ENCODE results near the gene LAMA5. TPM values are rescaled to one million over a fixed set of nuclear protein-coding genes. Genes with fewer than 3 reads are reported as not detected.

Gene LAMA5
- polyA plus RNA-seq, 3 donors: 0.05 TPM; not detected in 2

DNA sequence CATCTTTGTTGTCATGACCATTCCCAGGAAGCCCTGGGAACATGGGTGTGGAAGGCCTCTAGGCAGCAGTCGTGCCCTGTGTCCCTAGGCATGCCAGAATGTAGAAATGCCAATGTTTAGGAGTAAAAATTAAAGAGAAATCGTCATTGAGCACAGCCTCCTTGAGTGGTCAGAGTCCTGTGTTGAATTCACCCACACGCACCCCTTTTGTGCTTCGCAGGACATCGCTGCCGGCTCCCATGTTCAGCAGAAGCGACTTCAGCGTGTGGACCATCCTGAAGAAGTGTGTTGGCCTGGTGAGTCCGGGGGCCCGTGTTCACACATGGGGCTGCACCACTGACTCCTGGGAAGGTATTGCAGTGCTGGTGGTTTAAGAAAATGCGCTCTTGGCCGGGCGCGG is 103.7 kb downstream of the LAMA5 start:
- TF ChIP-seq, protein P1, sequence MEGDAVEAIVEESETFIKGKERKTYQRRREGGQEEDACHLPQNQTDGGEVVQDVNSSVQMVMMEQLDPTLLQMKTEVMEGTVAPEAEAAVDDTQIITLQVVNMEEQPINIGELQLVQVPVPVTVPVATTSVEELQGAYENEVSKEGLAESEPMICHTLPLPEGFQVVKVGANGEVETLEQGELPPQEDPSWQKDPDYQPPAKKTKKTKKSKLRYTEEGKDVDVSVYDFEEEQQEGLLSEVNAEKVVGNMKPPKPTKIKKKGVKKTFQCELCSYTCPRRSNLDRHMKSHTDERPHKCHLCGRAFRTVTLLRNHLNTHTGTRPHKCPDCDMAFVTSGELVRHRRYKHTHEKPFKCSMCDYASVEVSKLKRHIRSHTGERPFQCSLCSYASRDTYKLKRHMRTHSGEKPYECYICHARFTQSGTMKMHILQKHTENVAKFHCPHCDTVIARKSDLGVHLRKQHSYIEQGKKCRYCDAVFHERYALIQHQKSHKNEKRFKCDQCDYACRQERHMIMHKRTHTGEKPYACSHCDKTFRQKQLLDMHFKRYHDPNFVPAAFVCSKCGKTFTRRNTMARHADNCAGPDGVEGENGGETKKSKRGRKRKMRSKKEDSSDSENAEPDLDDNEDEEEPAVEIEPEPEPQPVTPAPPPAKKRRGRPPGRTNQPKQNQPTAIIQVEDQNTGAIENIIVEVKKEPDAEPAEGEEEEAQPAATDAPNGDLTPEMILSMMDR (IDR thresholded peaks at IDR 0.05): no peak
- Histone ChIP-seq H3K27ac (ENCODE audit: low read depth in 1 of 2, low read length in 2 of 2) (no peak overlapping the region), H3K36me3 (replicated peaks in 1 of 2; ENCODE audit: control insufficient read depth in 1 of 2, insufficient read depth in 2 of 2, low read length in 2 of 2) (peaks cover 85 to 95% of the 10 kb centered on the region in 2 donors), H3K4me1 (ENCODE audit: control insufficient read depth in 1 of 2, insufficient read depth in 2 of 2, low read length in 2 of 2) (no peaks in the 10 kb centered on the region), H3K27me3 (ENCODE audit: control insufficient read depth in 2 of 2, insufficient read depth in 2 of 2, low read length in 2 of 2) (no peaks in the 10 kb centered on the region), H3K79me2 (ENCODE audit: insufficient read depth, low read length) (no peaks in the 10 kb centered on the region), H3K9me3 (replicated peaks in 1 of 2; ENCODE audit: control insufficient read depth in 1 of 2, insufficient read depth in 1 of 2, low read length in 2 of 2) (peaks cover 0 to 2% of the 10 kb centered on the region in 2 donors), H3K4me3 (replicated peaks in 1 of 3; ENCODE audit: low read depth in 2 of 3, low read length in 3 of 3) (no peak overlapping the region), H3K9ac (ENCODE audit: insufficient read depth, low read length, poor library complexity, severe bottlenecking) (no peak overlapping the region), H3K4me2 (replicated peaks; ENCODE audit: extremely low read depth, low read length, poor library complexity, severe bottlenecking) (no peak overlapping the region), H4K20me1 (ENCODE audit: insufficient read depth, low read length) (peaks cover 34% of the 10 kb centered on the region), H2AFZ (ENCODE audit: insufficient read depth, low read depth, low read length, poor library complexity, severe bottlenecking) (no peak overlapping the region)
- intact Hi-C loops (cut with micrococcal nuclease): no loop called here
- Mint-ChIP-seq H3K27ac (peak overlapping the region in 1 of 7 donors; percentile 6), H3K9me3 (peaks cover 0 to 7% (median 5%) of the 10 kb centered on the region in 7 donors), H3K4me3 (no peak overlapping the region), H3K36me3 (peaks cover 77 to 96% of the 10 kb centered on the region in 2 donors), H3K27me3 (ENCODE audit: low read depth in 3 of 3) (peaks cover 0 to 1% (median 0%) of the 10 kb centered on the region in 3 donors), H3K4me1 (no peaks in the 10 kb centered on the region)
- WGBS (ENCODE audit: insufficient coverage): 99% methylated on average over 8 of the region's 14 CpGs
- no peak for DNase-seq

DNA sequence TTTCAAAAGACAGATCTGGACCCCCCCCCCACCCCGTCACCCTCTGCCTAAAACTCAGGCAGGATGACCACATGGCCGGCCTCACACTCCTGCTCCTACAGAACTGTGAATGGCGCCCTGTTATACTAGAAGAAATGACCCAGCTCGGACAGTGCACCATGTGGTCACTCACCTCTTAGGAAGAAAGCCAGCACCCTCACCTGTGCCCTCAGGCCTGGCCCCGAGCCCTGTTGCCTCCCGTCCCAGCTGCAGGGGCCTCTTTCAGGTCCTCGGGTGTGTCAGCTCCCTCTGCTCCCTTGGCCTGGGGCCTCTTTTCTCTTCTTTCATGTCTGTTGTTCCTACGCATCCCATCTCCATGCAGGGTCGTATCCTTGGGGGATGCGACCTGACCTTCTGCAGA is 105.0 kb downstream of the LAMA5 start:
- H3K79me2 ChIP-seq (ENCODE audit: insufficient read depth, low read length): peaks cover under 1% of the 10 kb centered on the region
- peaks cover 82 to 98% of the 10 kb centered on the region in 2 donors for H3K36me3 Mint-ChIP-seq
- peaks cover 0 to 2% of the 10 kb centered on the region in 2 donors for H3K9me3 ChIP-seq (replicated peaks in 1 of 2; ENCODE audit: control insufficient read depth in 1 of 2, insufficient read depth in 1 of 2, low read length in 2 of 2)
- H2AFZ ChIP-seq (ENCODE audit: insufficient read depth, low read depth, low read length, poor library complexity, severe bottlenecking): no peak overlapping the region
- over 99% methylated on average over 10 of the region's 10 CpGs for WGBS (ENCODE audit: insufficient coverage)
- no peak overlapping the region for H3K4me3 Mint-ChIP-seq
- DNase-seq: no peak
- peak overlapping the region in 1 of 7 donors; percentile 2 for H3K27ac Mint-ChIP-seq
- no peak overlapping the region for H3K27ac ChIP-seq (ENCODE audit: low read depth in 1 of 2, low read length in 2 of 2)
- no peak overlapping the region for H3K4me3 ChIP-seq (replicated peaks in 1 of 3; ENCODE audit: low read depth in 2 of 3, low read length in 3 of 3)
- H3K27me3 ChIP-seq (ENCODE audit: control insufficient read depth in 2 of 2, insufficient read depth in 2 of 2, low read length in 2 of 2): no peaks in the 10 kb centered on the region
- intact Hi-C loops (cut with micrococcal nuclease): no loop called here
- peaks cover 0 to 2% (median 1%) of the 10 kb centered on the region in 3 donors for H3K27me3 Mint-ChIP-seq (ENCODE audit: low read depth in 3 of 3)
- H3K4me1 ChIP-seq (ENCODE audit: control insufficient read depth in 1 of 2, insufficient read depth in 2 of 2, low read length in 2 of 2): no peaks in the 10 kb centered on the region
- H3K9ac ChIP-seq (ENCODE audit: insufficient read depth, low read length, poor library complexity, severe bottlenecking): no peak overlapping the region
- no peaks in the 10 kb centered on the region for H3K4me1 Mint-ChIP-seq
- peaks cover 87 to 100% of the 10 kb centered on the region in 2 donors for H3K36me3 ChIP-seq (replicated peaks in 1 of 2; ENCODE audit: control insufficient read depth in 1 of 2, insufficient read depth in 2 of 2, low read length in 2 of 2)
- H4K20me1 ChIP-seq (ENCODE audit: insufficient read depth, low read length): peaks cover 42% of the 10 kb centered on the region
- TF ChIP-seq, protein P1 (IDR thresholded peaks at IDR 0.05): no peak
- no peak overlapping the region for H3K4me2 ChIP-seq (replicated peaks; ENCODE audit: extremely low read depth, low read length, poor library complexity, severe bottlenecking)
- H3K9me3 Mint-ChIP-seq: peaks cover 0 to 7% (median 5%) of the 10 kb centered on the region in 7 donors
